B cell (primary cell): ENCODE measurements around the gene AMMECR1. TPM values are rescaled to one million over a fixed set of nuclear protein-coding genes. Genes with fewer than 3 reads are reported as not detected.

Experiments
- ATAC-seq: fragments of 200-7000 bp; cut with Tn5 transposase; one replicate; pipeline ENCODE4 v1.10.0; 2021; ENCODE audit warnings: low read depth, mild to moderate bottlenecking, moderate number of reproducible peaks, moderate library complexity
- CTCF ChIA-PET: fragments of 350-600 bp; sonication (Branson Sonifier 250); formaldehyde crosslinking; loops from one replicate; lab custom pipeline; 2021; ENCODE audit warnings: antibody characterized with exemption, inconsistent platforms; lab: Charles Lee
- POLR2A ChIA-PET: fragments of 350-600 bp; sonication (Branson Sonifier 250); formaldehyde crosslinking; loops from one replicate; lab custom pipeline; 2021; ENCODE audit warnings: antibody characterized with exemption; lab: Charles Lee
- DNase-seq: peaks from one replicate; pipeline ENCODE4 v3.0.0; 2013
- H2AFZ ChIP-seq: 2 replicates; pipeline ENCODE4 v1.6.1; 2012; ENCODE audit warnings: mild to moderate bottlenecking, low read depth, low read length; ENCODE audit not compliant: insufficient read depth, poor library complexity, severe bottlenecking
- H3K27ac ChIP-seq, 2 donors: 1 replicate in 1 of 2; 2 replicates in 1 of 2; pipeline ENCODE4 v1.5.1; 2012 to 2013; ENCODE audit warnings: low read length in 2 of 2, mild to moderate bottlenecking in 2 of 2, moderate library complexity in 1 of 2
- H3K27me3 ChIP-seq, 4 experiments: fragments of 200-600 bp in 1 of 4; sonication (generic) in 1 of 4; replicated peaks in 1 of 4; 1 replicate in 2 of 4; 2 replicates in 2 of 4; pipeline versions ENCODE4 v1.6.1 to v1.7.0; 2013 to 2016; ENCODE audit warnings: low read length in 3 of 4, mild to moderate bottlenecking in 2 of 4, mixed read lengths in 1 of 4, moderate library complexity in 1 of 4; ENCODE audit not compliant: insufficient read depth in 4 of 4, control insufficient read depth in 3 of 4; ENCODE audit errors: control extremely low read depth in 1 of 4
- H3K36me3 ChIP-seq, 2 experiments: replicated peaks in 1 of 2; 1 replicate in 1 of 2; 2 replicates in 1 of 2; pipeline versions ENCODE4 v1.6.1 to v1.7.1; 2013; ENCODE audit warnings: low read length in 1 of 2; ENCODE audit not compliant: insufficient read depth in 2 of 2, control insufficient read depth in 1 of 2; ENCODE audit errors: control extremely low read depth in 1 of 2, extremely low read depth in 1 of 2
- H3K4me1 ChIP-seq, 2 donors: fragments of 200-600 bp in 1 of 2; sonication (generic) in 1 of 2; 1 replicate in 1 of 2; 2 replicates in 1 of 2; pipeline versions ENCODE4 v1.5.1 to v1.6.1; 2013 to 2017; ENCODE audit warnings: low read length in 2 of 2; ENCODE audit not compliant: control insufficient read depth in 2 of 2, insufficient read depth in 2 of 2
- H3K4me2 ChIP-seq: replicated peaks from 2 replicates; pipeline ENCODE3; 2012; ENCODE audit warnings: mild to moderate bottlenecking, low read depth, low read length; ENCODE audit not compliant: poor library complexity, severe bottlenecking
- H3K4me3 ChIP-seq, 5 experiments: fragments of 200-600 bp in 1 of 5; sonication (generic) in 1 of 5; 1 replicate in 3 of 5; 2 replicates in 2 of 5; pipeline versions ENCODE4 v1.5.1 to v1.7.0; 2011 to 2016; ENCODE audit warnings: low read length in 4 of 5, mild to moderate bottlenecking in 4 of 5, low read depth in 2 of 5, control low read depth in 1 of 5, moderate library complexity in 1 of 5; ENCODE audit not compliant: insufficient read depth in 1 of 5; ENCODE audit errors: control extremely low read depth in 1 of 5, extremely low read depth in 1 of 5
- H3K79me2 ChIP-seq: fragments of 200-600 bp; sonication (generic); one replicate; pipeline ENCODE4 v1.6.0; 2016; ENCODE audit warnings: low read length; ENCODE audit not compliant: control insufficient read depth, insufficient read depth
- H3K9ac ChIP-seq: fragments of 200-600 bp; sonication (generic); 2 replicates; pipeline ENCODE4 v1.6.1; 2017; ENCODE audit warnings: mild to moderate bottlenecking, low read length, moderate library complexity
- H3K9me3 ChIP-seq, 3 donors: one replicate each; pipeline versions ENCODE4 v1.6.1 to v1.7.1; 2013; ENCODE audit warnings: low read length in 2 of 3; ENCODE audit not compliant: control insufficient read depth in 2 of 3, insufficient read depth in 1 of 3; ENCODE audit errors: control extremely low read depth in 1 of 3
- H4K20me1 ChIP-seq: 2 replicates; pipeline ENCODE4 v1.6.0; 2012; ENCODE audit warnings: mild to moderate bottlenecking, low read length; ENCODE audit not compliant: insufficient read depth, control insufficient read depth, poor library complexity, severe bottlenecking
- H3K27ac Mint-ChIP-seq: one replicate; pipeline ENCODE4 v1.8.0; 2021; ENCODE audit warnings: mixed read lengths
- H3K27me3 Mint-ChIP-seq: one replicate; pipeline ENCODE4 v1.8.0; 2021; ENCODE audit warnings: mixed read lengths
- H3K4me1 Mint-ChIP-seq: one replicate; pipeline ENCODE4 v1.8.0; 2021; ENCODE audit warnings: mixed read lengths
- H3K4me3 Mint-ChIP-seq: one replicate; pipeline ENCODE4 v1.8.0; 2021; ENCODE audit warnings: mixed read lengths
- H3K9me3 Mint-ChIP-seq: one replicate; pipeline ENCODE4 v1.8.0; 2022; ENCODE audit warnings: mixed read lengths; ENCODE audit not compliant: insufficient read depth
- EZH2 ChIP-seq: IDR thresholded peaks from 2 replicates; pipeline ENCODE4 v1.6.1; 2012; ENCODE audit warnings: borderline replicate concordance, low read depth, mild to moderate bottlenecking, moderate library complexity, low read length; ENCODE audit not compliant: insufficient read depth, poor library complexity, severe bottlenecking
- WGBS: methylation state at CpG from one replicate; pipeline ENCODE4 v1.1.5; 2013; ENCODE audit warnings: missing lambda C conversion rate; ENCODE audit not compliant: insufficient coverage; 5-methylcytosine and 5-hydroxymethylcytosine counted together
- intact Hi-C: fragments of 100-400 bp; cut with micrococcal nuclease; formaldehyde crosslinking; loops from one replicate; pipeline ENCODE4 v1.10.0; 2022
- polyA minus RNA-seq: library from RNA; depleted of rRNA, polyadenylated mRNA; stranded (reverse); fragments of >200 nt; gene quantifications from 2 replicates; pipeline ENCODE4 v1.2.3, GENCODE V29; 2012
- polyA plus RNA-seq: library from polyadenylated mRNA; depleted of rRNA; stranded (reverse); fragments of >200 nt; gene quantifications from 2 replicates; pipeline ENCODE4 v1.2.3, GENCODE V29; 2012
- total RNA-seq, 2 donors: library from RNA; stranded (reverse); fragments of 120-200 nt in 1 of 2; gene quantifications; 1 replicate in 1 of 2; 2 replicates in 1 of 2; pipeline versions ENCODE4 v1.2.3 to v1.2.4, GENCODE V29; 2013 to 2022
- TF ChIP-seq, protein P1 (sequence below): fragments of 200-600 bp; IDR thresholded peaks from one replicate; pipeline ENCODE4 v1.8.0; 2022; ENCODE audit warnings: antibody characterized with exemption, mild to moderate bottlenecking

The AMMECR1 gene
- total RNA-seq: 10.6 and 12.7 TPM in 2 replicates
- 9.4 TPM for total RNA-seq (2013)
- 5.7 and 7.6 TPM in 2 replicates for polyA plus RNA-seq
- 4.5 and 7.1 TPM in 2 replicates for polyA minus RNA-seq

DNA sequence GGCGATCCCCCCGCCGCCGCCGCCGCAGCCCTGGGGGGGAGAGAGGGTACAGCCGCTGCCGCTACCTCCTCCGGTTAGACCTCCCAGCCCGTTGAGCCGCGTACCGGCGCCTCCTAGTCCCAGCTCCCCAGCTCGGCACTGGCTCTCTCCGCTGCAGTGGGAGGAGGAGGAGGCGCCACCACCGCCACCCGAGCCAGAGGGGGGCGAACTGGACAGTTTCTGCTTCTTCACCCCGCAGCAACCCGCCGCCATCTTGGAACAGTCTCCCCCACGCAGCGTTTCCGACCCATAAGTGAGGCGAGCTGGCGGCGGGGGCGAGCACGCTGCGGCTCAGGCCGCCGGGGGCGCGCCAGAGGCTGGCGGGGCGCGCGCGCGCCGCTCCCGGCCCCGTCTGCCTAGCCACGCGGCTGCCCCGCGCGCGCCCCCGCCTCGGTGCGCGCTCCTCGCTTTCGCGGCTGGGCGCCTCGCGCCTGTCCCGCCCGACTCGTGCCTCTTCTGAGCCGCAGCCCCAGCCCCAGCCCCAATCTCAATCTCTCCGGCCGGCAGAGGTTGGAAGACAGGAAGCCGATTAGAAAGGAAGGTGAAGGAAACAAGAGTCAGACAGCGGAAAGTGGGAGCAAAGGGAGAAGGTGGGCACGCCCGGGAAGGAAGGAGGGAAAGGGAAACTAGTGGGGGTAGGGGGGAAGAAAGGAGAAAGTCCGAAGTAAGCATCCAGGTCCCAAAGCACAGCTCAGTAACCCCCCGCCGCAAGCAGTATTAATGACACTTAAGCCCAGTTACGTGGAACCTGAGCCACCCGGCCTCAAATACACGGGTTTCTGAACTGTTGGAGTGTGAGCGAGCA, at the start of gene AMMECR1:
Gene AMMECR1 (minus strand): TSS at position 266 of the 844 bp plus-strand sequence. CDS start 14 bp downstream, at position 252.
- Histone ChIP-seq H3K4me3 (peak within 1 kb of the TSS; percentile 52 to 93 (median 77)), H3K79me2 (peaks cover 34% of the 10 kb centered on the region), H3K4me2 (peak within 1 kb of the TSS; percentile 74), H3K36me3 (no peaks in the 10 kb centered on the region), H2AFZ (peak within 1 kb of the TSS; percentile 86), H3K4me1 (peaks cover 7 to 14% of the 10 kb centered on the region in 2 donors), H3K27me3 (no peaks in the 10 kb centered on the region), H4K20me1 (no peaks in the 10 kb centered on the region), H3K9me3 (no peaks in the 10 kb centered on the region), H3K9ac (peak within 1 kb of the TSS; percentile 81), H3K27ac (peak within 1 kb of the TSS; percentile 84 to 85)
- Mint-ChIP-seq H3K27ac (peak within 1 kb of the TSS; percentile 98), H3K4me1 (peaks cover 35% of the 10 kb centered on the region), H3K4me3 (peak within 1 kb of the TSS; percentile 96), H3K27me3 (no peaks in the 10 kb centered on the region), H3K9me3 (no peaks in the 10 kb centered on the region)
- DNase-seq: peak; percentile 90
- intact Hi-C loops: loop anchor here (1.0 to 5.0 kb wide), 7 partner anchors 94 to 1364 kb away; partner anchors contain the start of genes ACSL4, ALG13 and TMEM164
- POLR2A ChIA-PET: interaction anchor here (0.5 to 2.1 kb wide), 3 partner anchors 315 to 586 kb away, joined by 3 to 5 read pairs (median 3); partner anchors contain the start of genes ACSL4 and TMEM164
- under 1% methylated on average over 43 of the region's 78 CpGs for WGBS
- TF ChIP-seq, protein P1, sequence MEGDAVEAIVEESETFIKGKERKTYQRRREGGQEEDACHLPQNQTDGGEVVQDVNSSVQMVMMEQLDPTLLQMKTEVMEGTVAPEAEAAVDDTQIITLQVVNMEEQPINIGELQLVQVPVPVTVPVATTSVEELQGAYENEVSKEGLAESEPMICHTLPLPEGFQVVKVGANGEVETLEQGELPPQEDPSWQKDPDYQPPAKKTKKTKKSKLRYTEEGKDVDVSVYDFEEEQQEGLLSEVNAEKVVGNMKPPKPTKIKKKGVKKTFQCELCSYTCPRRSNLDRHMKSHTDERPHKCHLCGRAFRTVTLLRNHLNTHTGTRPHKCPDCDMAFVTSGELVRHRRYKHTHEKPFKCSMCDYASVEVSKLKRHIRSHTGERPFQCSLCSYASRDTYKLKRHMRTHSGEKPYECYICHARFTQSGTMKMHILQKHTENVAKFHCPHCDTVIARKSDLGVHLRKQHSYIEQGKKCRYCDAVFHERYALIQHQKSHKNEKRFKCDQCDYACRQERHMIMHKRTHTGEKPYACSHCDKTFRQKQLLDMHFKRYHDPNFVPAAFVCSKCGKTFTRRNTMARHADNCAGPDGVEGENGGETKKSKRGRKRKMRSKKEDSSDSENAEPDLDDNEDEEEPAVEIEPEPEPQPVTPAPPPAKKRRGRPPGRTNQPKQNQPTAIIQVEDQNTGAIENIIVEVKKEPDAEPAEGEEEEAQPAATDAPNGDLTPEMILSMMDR: no peak
- no peak for TF ChIP-seq EZH2
- CTCF ChIA-PET: interaction anchor here (1.3 to 1.4 kb wide), 2 partner anchors 157 to 605 kb away, joined by 4 to 5 read pairs; no protein-coding TSS in a partner anchor
- peak; percentile 81 for ATAC-seq

DNA sequence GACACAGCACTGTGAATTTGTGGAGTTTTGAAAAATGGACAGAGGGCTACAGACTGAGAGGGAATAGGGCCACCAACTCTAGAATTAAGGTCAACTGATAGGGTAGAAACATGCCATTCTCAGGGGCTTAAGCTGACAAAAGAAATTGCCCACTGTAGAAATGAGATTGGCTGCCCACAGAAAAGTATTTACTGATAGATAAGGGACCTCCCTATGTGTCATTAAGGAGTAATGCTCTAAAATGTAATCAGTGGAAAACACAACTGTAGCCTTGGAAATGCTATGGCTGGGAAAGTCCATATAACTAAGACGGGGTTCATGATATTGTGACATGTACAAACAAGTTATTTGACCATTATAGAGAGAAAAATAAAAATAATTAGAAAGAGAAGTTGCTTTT, 45.4 kb upstream of the AMMECR1 start:
- WGBS: no CpG with 5 or more reads among the region's 1 CpG

More for the DNA sequence above, 45.4 kb upstream of the AMMECR1 start:
- Histone ChIP-seq H2AFZ (no peak overlapping the region), H3K79me2 (no peaks in the 10 kb centered on the region), H3K36me3 (no peaks in the 10 kb centered on the region), H3K4me1 (no peaks in the 10 kb centered on the region), H3K27me3 (no peaks in the 10 kb centered on the region), H3K9me3 (no peaks in the 10 kb centered on the region), H3K4me2 (no peak overlapping the region), H4K20me1 (no peaks in the 10 kb centered on the region), H3K9ac (no peak overlapping the region), H3K4me3 (no peak overlapping the region), H3K27ac (no peak overlapping the region)
- H3K9me3 Mint-ChIP-seq: no peaks in the 10 kb centered on the region
- H3K4me1 Mint-ChIP-seq: no peaks in the 10 kb centered on the region
- no peaks in the 10 kb centered on the region for H3K27me3 Mint-ChIP-seq
- CTCF ChIA-PET: no interaction called here
- TF ChIP-seq, protein P1: no peak
- no peak for TF ChIP-seq EZH2
- no peak overlapping the region for H3K27ac Mint-ChIP-seq
- no peak for ATAC-seq
- no peak for DNase-seq
- no peak overlapping the region for H3K4me3 Mint-ChIP-seq
- POLR2A ChIA-PET: no interaction called here
- intact Hi-C loops: no loop called here
